ENCODE results near the gene SNAP25.

SNAP25 gene

DNA sequence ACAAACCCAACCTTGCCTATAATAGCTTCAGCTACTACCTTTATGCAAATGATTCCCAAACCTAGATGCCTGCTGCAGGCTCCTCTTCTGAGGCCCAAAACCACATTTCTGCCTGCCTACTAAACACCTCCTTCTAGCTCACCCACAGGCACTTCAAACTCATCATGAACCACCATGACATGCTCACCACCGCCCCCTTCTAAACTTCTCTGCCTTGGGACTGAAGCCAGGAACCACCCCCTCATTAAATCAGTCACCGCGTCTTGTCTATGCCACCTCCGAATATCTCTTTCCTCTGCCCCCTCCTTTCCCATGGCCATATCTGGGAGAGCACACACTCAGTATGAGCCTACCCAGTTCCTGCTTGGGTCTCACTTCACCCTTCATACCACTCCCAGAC, 101.2 kb downstream of the SNAP25 start:
- Histone ChIP-seq H3K4me1 (ENCODE audit: control insufficient read depth, insufficient read depth, low read length) (no peaks in the 10 kb centered on the region), H3K9ac (ENCODE audit: low read length in 2 of 2) (no peak overlapping the region), H3K27me3 (ENCODE audit: control insufficient read depth in 1 of 2, insufficient read depth in 2 of 2, low read length in 2 of 2) (peaks cover 0 to 3% of the 10 kb centered on the region in 2 donors), H3K4me3 (ENCODE audit: low read length in 2 of 2) (no peak overlapping the region), H3K36me3 (ENCODE audit: control insufficient read depth in 2 of 2, insufficient read depth in 2 of 2, low read length in 2 of 2) (no peaks in the 10 kb centered on the region), H3K27ac (ENCODE audit: low read length) (no peak overlapping the region), H3K9me3 (ENCODE audit: control insufficient read depth in 2 of 2, low read length in 2 of 2) (peaks cover 0 to 3% of the 10 kb centered on the region in 2 donors)

DNA sequence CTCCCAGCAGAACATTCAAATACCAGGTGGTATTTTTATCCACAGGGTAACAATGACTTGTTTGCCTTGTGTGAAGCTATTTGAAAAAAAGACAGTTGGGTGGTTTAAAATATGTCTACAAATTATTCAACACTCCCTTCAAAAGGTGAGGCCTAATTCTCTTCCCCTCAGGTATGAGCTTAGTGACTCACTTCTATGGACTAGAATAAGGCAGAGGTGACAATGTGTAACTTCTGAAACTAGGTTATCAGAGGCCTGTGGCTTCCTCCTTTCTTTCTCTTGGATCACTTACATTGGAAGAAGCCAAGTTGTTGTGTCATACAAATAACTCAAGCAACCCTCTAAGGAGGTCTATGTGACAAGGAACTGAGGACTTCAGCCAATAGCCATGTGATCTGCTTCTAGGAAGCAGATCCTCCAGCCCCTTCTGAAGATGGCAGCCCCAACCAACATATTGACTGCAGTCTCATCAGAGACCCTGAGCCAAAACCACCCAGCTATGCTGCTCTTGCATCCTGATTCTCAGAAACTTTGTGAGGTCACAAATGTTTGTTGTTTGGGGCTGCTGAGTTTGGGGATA, 102.6 kb downstream of the SNAP25 start:
- Histone ChIP-seq H3K4me3 (ENCODE audit: low read length in 2 of 2) (no peak overlapping the region), H3K4me1 (ENCODE audit: control insufficient read depth, insufficient read depth, low read length) (no peaks in the 10 kb centered on the region), H3K9me3 (ENCODE audit: control insufficient read depth in 2 of 2, low read length in 2 of 2) (peaks cover 0 to 3% of the 10 kb centered on the region in 2 donors), H3K27me3 (ENCODE audit: control insufficient read depth in 1 of 2, insufficient read depth in 2 of 2, low read length in 2 of 2) (peaks cover 0 to 3% of the 10 kb centered on the region in 2 donors), H3K27ac (ENCODE audit: low read length) (no peak overlapping the region), H3K36me3 (ENCODE audit: control insufficient read depth in 2 of 2, insufficient read depth in 2 of 2, low read length in 2 of 2) (no peaks in the 10 kb centered on the region), H3K9ac (ENCODE audit: low read length in 2 of 2) (no peak overlapping the region)

DNA sequence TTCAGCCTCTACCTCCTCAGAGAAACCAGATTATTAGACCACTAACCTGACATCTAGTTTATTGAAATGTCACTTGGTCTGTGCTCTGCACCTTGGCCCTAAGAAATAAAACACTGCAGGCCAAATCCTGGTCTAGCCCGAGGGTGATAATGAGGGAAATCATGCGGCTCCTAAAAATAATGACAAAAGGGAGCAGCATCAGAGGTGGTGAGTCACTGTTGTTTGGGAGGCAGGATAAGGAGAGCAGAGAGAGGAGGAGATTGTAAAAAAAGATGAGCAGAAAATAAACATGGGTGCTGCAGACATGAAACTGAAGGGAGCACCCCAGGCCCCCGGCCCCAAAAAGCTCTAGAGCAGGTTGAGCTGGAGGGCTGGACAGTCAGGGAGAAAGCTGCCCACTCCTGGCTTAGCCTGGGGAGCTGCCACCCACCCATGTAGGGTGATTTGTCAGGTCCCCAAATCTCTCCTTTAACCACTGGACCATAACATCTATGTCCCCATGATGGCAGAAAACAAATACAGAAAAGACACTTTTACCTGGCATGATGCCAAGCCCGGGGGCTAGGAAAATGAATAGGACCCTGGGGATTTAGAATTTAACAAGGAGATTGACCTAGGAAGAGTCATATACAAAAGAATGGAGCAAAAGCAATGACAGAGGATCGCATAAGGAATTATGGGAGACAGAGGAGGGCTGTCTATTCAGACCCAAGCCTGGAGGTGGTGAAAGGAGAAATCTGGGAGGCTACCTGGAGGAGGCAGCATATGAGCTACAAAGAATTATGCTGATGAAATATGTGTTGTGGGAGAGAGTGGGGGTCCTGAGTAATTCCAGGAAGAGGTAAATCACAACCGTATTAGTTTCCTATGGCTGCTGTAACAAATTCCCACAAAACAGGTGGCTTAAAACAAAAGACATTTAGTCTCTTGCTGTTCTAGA, 103.7 kb downstream of the SNAP25 start:
- H3K4me1 ChIP-seq (ENCODE audit: control insufficient read depth, insufficient read depth, low read length) = no peaks in the 10 kb centered on the region
- peaks cover 0 to 3% of the 10 kb centered on the region in 2 donors for H3K9me3 ChIP-seq (ENCODE audit: control insufficient read depth in 2 of 2, low read length in 2 of 2)

DNA sequence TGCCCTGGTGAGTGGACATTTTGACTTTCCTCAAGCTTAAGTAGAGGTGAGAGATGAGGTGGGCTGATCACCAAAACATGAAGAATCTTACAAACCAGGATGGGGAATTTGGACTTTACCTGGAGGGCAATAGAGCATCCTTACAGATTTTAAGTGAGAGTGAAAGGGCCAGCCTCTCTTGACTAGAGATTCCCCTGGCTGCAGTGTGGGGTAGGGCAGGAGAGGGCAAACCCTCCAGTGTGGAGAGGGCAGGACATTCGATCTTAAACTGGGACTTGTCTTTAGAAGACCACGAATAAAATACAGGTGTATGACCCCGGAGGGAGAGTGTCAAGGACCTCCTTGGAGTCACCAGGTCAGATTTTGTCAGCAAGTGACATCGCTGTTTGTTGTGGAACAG, 105.1 kb downstream of the SNAP25 start:
- H3K27me3 ChIP-seq (ENCODE audit: control insufficient read depth in 1 of 2, insufficient read depth in 2 of 2, low read length in 2 of 2) = peaks cover 0 to 3% of the 10 kb centered on the region in 2 donors
- H3K27ac ChIP-seq (ENCODE audit: low read length) = no peak overlapping the region
- no peak overlapping the region for H3K9ac ChIP-seq (ENCODE audit: low read length in 2 of 2)
- H3K4me3 ChIP-seq (ENCODE audit: low read length in 2 of 2) = no peak overlapping the region
- H3K4me1 ChIP-seq (ENCODE audit: control insufficient read depth, insufficient read depth, low read length) = no peaks in the 10 kb centered on the region
- H3K36me3 ChIP-seq (ENCODE audit: control insufficient read depth in 2 of 2, insufficient read depth in 2 of 2, low read length in 2 of 2) = no peaks in the 10 kb centered on the region
- H3K9me3 ChIP-seq (ENCODE audit: control insufficient read depth in 2 of 2, low read length in 2 of 2) = no peaks in the 10 kb centered on the region

More for the DNA sequence above, 103.7 kb downstream of the SNAP25 start:
- Histone ChIP-seq H3K9ac (ENCODE audit: low read length in 2 of 2) (no peak overlapping the region), H3K4me3 (ENCODE audit: low read length in 2 of 2) (no peak overlapping the region), H3K27me3 (ENCODE audit: control insufficient read depth in 1 of 2, insufficient read depth in 2 of 2, low read length in 2 of 2) (peaks cover 0 to 3% of the 10 kb centered on the region in 2 donors), H3K27ac (ENCODE audit: low read length) (no peak overlapping the region), H3K36me3 (ENCODE audit: control insufficient read depth in 2 of 2, insufficient read depth in 2 of 2, low read length in 2 of 2) (no peaks in the 10 kb centered on the region)

DNA sequence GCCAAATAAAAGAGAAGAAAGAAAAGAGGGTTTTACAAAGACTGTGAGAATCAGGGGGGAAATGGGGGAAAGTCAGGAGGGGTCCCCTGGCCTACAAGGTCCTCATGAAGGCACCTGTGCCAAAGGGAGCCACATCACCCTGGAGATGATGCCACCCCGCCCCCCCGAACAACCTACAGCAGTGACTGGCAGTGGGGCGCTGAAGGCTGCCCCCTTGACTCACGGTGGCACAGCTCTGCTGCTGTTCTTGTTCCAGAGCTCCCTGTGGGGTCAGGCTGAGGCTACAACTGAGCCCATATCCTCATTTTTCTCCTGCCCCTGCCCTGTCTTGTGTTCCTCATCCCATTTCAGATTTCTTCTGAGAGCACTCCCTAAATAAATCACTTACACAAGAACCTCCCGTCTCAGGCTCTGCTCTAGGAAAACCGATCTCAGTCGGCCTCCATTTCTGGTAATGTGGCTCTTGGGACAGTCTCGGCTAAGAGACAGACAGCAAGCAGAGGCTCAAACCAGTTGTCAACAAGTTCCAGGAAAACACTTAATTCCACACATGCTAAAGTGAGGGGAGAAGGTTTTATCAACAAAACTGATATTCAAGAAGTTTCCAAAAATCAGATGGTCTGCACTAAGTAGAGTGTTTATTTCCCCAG, 105.7 kb downstream of the SNAP25 start:
- H3K9ac ChIP-seq (ENCODE audit: low read length in 2 of 2) = no peak overlapping the region
- H3K4me3 ChIP-seq (ENCODE audit: low read length in 2 of 2) = no peak overlapping the region
- H3K4me1 ChIP-seq (ENCODE audit: control insufficient read depth, insufficient read depth, low read length) = no peaks in the 10 kb centered on the region
- H3K9me3 ChIP-seq (ENCODE audit: control insufficient read depth in 2 of 2, low read length in 2 of 2) = no peaks in the 10 kb centered on the region
- H3K27ac ChIP-seq (ENCODE audit: low read length) = no peak overlapping the region
- H3K27me3 ChIP-seq (ENCODE audit: control insufficient read depth in 1 of 2, insufficient read depth in 2 of 2, low read length in 2 of 2) = peaks cover 0 to 3% of the 10 kb centered on the region in 2 donors
- H3K36me3 ChIP-seq (ENCODE audit: control insufficient read depth in 2 of 2, insufficient read depth in 2 of 2, low read length in 2 of 2) = no peaks in the 10 kb centered on the region

DNA sequence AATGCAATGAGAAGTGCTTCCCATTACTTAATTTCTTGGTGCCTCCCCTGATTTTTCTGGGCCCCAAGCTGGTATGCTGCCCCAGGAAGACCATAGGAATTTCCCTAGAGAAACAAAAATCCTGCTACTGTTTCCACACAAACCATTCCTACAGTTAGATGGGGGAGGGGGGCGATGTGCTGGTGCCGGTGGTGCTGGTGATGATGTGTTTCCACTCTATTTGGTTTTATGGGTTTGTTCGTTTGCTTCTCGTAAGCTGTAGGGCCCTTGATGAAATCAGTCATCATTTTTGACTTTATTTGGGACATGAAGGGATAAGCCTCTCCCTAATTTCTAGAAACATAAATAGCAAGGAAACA, 110.2 kb downstream of the SNAP25 start:
- H3K36me3 ChIP-seq (ENCODE audit: control insufficient read depth in 2 of 2, insufficient read depth in 2 of 2, low read length in 2 of 2) = no peaks in the 10 kb centered on the region
- no peak overlapping the region for H3K9ac ChIP-seq (ENCODE audit: low read length in 2 of 2)
- no peak overlapping the region for H3K27ac ChIP-seq (ENCODE audit: low read length)
- H3K9me3 ChIP-seq (ENCODE audit: control insufficient read depth in 2 of 2, low read length in 2 of 2) = no peaks in the 10 kb centered on the region
- peaks cover 0 to under 1% of the 10 kb centered on the region in 2 donors for H3K27me3 ChIP-seq (ENCODE audit: control insufficient read depth in 1 of 2, insufficient read depth in 2 of 2, low read length in 2 of 2)
- H3K4me3 ChIP-seq (ENCODE audit: low read length in 2 of 2) = no peak overlapping the region
- no peaks in the 10 kb centered on the region for H3K4me1 ChIP-seq (ENCODE audit: control insufficient read depth, insufficient read depth, low read length)

DNA sequence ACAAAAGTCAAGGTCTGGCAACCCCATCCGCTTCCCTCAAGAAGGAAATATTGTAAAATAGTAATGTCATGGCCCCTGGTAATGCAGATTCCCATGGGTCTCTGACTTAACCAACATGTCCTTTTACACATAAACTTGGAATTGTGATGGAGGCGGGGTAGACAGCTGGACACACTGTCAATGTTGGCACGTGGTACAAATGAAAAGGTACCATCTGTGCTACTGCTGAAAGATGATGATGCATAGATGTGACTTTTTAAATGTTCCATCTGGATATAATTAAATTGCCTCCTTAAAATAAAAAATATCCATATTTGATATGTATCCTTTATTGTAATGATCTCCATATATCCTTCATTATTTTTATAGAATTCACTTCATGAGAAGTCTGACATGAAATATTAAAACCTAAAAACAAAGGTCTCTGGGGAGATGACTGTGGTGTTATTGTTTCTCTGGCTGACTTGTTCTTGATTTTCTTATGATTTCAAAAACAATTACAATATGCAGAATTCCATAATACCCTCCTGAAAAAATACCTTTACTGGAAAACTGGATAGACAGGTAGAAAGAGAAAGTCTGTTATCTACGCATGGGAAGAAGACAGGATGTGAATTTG, 110.9 kb downstream of the SNAP25 start:
- no peak overlapping the region for H3K27ac ChIP-seq (ENCODE audit: low read length)
- H3K27me3 ChIP-seq (ENCODE audit: control insufficient read depth in 1 of 2, insufficient read depth in 2 of 2, low read length in 2 of 2) = no peaks in the 10 kb centered on the region
- no peak overlapping the region for H3K4me3 ChIP-seq (ENCODE audit: low read length in 2 of 2)
- no peak overlapping the region for H3K9ac ChIP-seq (ENCODE audit: low read length in 2 of 2)
- no peaks in the 10 kb centered on the region for H3K36me3 ChIP-seq (ENCODE audit: control insufficient read depth in 2 of 2, insufficient read depth in 2 of 2, low read length in 2 of 2)
- H3K4me1 ChIP-seq (ENCODE audit: control insufficient read depth, insufficient read depth, low read length) = no peaks in the 10 kb centered on the region
- H3K9me3 ChIP-seq (ENCODE audit: control insufficient read depth in 2 of 2, low read length in 2 of 2) = no peaks in the 10 kb centered on the region

DNA sequence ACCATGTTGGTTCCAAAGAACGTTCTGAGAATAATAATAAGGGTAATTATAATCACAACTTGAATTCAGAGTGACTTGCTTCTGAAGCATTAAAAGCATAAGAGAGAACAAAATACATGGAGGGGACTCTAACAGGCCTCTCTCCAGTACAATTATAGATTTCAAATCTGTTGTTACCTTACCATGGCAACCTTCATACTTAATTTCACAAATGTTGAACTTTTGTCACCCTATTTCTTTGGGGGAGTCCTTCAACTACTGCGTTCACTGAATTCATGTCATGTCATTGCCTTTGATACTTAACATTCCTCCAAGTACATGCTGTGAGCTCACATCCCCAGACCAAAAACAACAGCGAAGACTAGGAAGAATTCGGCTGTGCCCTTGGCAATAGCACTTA, 111.4 kb downstream of the SNAP25 start:
- Histone ChIP-seq H3K27me3 (ENCODE audit: control insufficient read depth in 1 of 2, insufficient read depth in 2 of 2, low read length in 2 of 2) (no peaks in the 10 kb centered on the region), H3K9me3 (ENCODE audit: control insufficient read depth in 2 of 2, low read length in 2 of 2) (no peaks in the 10 kb centered on the region), H3K9ac (ENCODE audit: low read length in 2 of 2) (no peak overlapping the region), H3K4me1 (ENCODE audit: control insufficient read depth, insufficient read depth, low read length) (no peaks in the 10 kb centered on the region), H3K4me3 (ENCODE audit: low read length in 2 of 2) (no peak overlapping the region), H3K27ac (ENCODE audit: low read length) (no peak overlapping the region), H3K36me3 (ENCODE audit: control insufficient read depth in 2 of 2, insufficient read depth in 2 of 2, low read length in 2 of 2) (no peaks in the 10 kb centered on the region)

DNA sequence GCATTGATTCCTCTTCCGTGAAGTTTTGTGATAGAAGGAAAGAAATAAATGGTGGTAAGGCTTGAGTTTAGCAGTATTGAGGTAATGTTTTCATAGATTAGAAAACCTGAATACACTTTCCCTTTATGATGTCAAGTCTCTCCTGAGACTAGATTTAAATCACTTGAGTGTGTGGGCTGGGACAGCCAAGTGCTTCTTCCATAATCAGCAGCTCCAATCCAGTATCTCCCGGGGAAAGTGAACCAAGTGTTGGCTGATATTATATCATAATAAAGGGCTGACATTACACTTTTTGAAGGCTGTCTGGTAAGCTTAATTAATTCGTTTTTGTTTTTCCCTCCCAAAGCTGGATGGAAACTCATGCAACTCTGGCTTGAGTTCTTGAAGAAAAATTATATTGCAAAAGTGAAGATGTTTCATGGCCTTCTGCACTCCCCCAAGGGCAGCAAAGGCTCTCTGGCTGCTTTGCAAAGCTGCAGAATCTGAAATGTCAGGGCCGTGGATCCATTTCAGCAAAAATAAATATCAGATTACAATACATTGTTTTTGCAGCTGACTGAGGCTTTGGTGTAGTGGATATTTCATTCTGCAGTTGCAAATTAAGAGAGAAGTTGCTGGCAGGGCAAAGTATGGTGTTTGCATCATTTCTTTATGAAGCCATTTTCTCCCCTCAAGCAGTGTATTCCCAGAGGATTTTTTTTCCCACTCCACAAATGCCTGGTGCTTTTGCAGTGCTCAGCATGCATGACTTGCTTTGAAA, 114.2 kb downstream of the SNAP25 start:
- Histone ChIP-seq H3K27ac (ENCODE audit: low read length) (no peak overlapping the region), H3K27me3 (ENCODE audit: control insufficient read depth in 1 of 2, insufficient read depth in 2 of 2, low read length in 2 of 2) (no peaks in the 10 kb centered on the region), H3K9me3 (ENCODE audit: control insufficient read depth in 2 of 2, low read length in 2 of 2) (no peaks in the 10 kb centered on the region), H3K4me3 (ENCODE audit: low read length in 2 of 2) (no peak overlapping the region), H3K4me1 (ENCODE audit: control insufficient read depth, insufficient read depth, low read length) (no peaks in the 10 kb centered on the region), H3K9ac (ENCODE audit: low read length in 2 of 2) (no peak overlapping the region), H3K36me3 (ENCODE audit: control insufficient read depth in 2 of 2, insufficient read depth in 2 of 2, low read length in 2 of 2) (no peaks in the 10 kb centered on the region)
